Neural progenitor cell (in vitro differentiated cells): ENCODE data around the gene PWWP2B.
A peak's percentile ranks its signal among the peaks of the same experiment; 100 is the strongest.

Source experiments
- CTCF ChIP-seq: fragments of 200-600 bp; sonication (generic); IDR thresholded peaks from 2 replicates; pipeline ENCODE4 v1.5.1; 2017; ENCODE audit warnings: antibody characterized with exemption, mild to moderate bottlenecking
- EZH2 ChIP-seq: fragments of 200-600 bp; sonication (generic); IDR thresholded peaks from 2 replicates; pipeline ENCODE4 v1.6.1; 2017; ENCODE audit warnings: antibody characterized with exemption, mild to moderate bottlenecking, moderate library complexity
- EZH2phosphoT487 ChIP-seq: fragments of 200-600 bp; sonication (generic); IDR thresholded peaks from 2 replicates; pipeline ENCODE4 v1.6.1; 2017; ENCODE audit warnings: antibody characterized with exemption

DNA sequence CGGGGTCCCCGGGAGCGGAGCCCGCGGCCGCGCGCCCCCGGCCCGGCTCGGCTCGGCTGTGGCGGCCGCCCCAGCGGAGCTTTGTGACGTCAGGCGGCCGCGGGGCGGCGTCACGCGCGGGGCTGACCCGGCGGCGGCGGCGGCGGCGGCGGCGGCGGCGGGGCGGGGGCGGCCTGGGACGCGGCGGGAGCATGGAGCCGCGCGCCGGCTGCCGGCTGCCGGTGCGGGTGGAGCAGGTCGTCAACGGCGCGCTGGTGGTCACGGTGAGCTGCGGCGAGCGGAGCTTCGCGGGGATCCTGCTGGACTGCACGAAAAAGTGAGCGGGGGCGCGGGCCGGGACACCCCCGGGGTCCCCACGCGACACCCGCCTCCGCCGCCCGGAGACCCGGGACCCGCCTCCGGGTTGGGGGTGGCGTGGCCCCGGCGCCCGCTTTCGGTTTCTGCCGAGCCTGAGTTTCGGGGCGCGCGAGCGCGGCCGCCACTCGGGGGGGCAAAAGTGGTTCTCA, at the start of gene PWWP2B:
- TF ChIP-seq CTCF (no peak), EZH2phosphoT487 (peak; percentile 43), EZH2 (no peak)
